ENCODE results near the gene TENM4. TPM values are rescaled to one million over a fixed set of nuclear protein-coding genes. Genes with fewer than 3 reads are reported as not detected.

TENM4 gene
- polyA plus RNA-seq, 1 donor from 2014 or later: 16.8 TPM

DNA sequence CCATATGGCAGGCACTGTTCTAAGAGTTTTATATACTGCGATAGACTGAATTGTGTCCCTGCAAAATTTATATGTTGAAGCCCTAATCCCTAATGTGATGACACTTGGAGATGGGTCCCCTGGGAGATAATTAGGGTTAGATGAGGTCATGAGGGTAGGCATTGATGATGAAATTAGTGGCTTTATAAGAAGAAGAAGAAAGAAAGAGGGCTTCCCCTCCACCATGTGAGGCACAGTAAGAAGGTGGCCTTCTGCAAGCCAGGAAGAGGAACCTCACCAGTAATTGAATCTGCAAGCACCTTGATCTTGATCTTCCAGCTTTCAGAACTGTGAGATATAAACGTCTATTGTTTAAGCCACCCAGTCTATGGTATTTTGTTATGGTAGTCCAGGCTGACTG, 46.6 kb upstream of the TENM4 start:
- Histone ChIP-seq H3F3A (ENCODE audit: insufficient read depth, low read length, poor library complexity, severe bottlenecking) (no peaks in the 10 kb centered on the region), H3K9me3 (ENCODE audit: low read length) (no peaks in the 10 kb centered on the region), H3K27ac (ENCODE audit: low read length) (no peak overlapping the region), H3K9ac (ENCODE audit: low read length) (no peak overlapping the region), H3K9me2 (ENCODE audit: insufficient read depth, low read length) (no peaks in the 10 kb centered on the region), H3K4me3 (ENCODE audit: low read length) (no peak overlapping the region), H3K36me3 (ENCODE audit: insufficient read depth, low read length) (no peaks in the 10 kb centered on the region), H3K27me3 (ENCODE audit: insufficient read depth, low read depth, low read length) (no peaks in the 10 kb centered on the region), H2AFZ (ENCODE audit: low read depth, low read length) (no peak overlapping the region), H3K79me2 (replicated peaks; ENCODE audit: insufficient read depth, low read length) (no peaks in the 10 kb centered on the region), H4K20me1 (ENCODE audit: insufficient read depth) (no peaks in the 10 kb centered on the region), H3K4me2 (ENCODE audit: low read length) (no peak overlapping the region)
- TF ChIP-seq RAD21 (conservative IDR thresholded peaks at IDR 0.05): no peak
- TF ChIP-seq CTCF (IDR thresholded peaks at IDR 0.05; ENCODE audit: poor library complexity, severe bottlenecking): no peak
- no peak for TF ChIP-seq EZH2 (IDR thresholded peaks at IDR 0.05; ENCODE audit: borderline replicate concordance, insufficient read depth, low read length, poor library complexity, severe bottlenecking)
- TF ChIP-seq TAF1 (IDR thresholded peaks at IDR 0.05; ENCODE audit: low read depth): no peak
- TF ChIP-seq SMC3 (conservative IDR thresholded peaks at IDR 0.05; ENCODE audit: poor library complexity): no peak
- TF ChIP-seq EP300 (conservative IDR thresholded peaks at IDR 0.05; ENCODE audit: poor library complexity, severe bottlenecking): no peak
- no peak for TF ChIP-seq POLR2AphosphoS5 (IDR thresholded peaks at IDR 0.05)
- no peak for TF ChIP-seq MXI1 (conservative IDR thresholded peaks at IDR 0.05; ENCODE audit: poor library complexity, severe bottlenecking)
- TF ChIP-seq, protein P1, sequence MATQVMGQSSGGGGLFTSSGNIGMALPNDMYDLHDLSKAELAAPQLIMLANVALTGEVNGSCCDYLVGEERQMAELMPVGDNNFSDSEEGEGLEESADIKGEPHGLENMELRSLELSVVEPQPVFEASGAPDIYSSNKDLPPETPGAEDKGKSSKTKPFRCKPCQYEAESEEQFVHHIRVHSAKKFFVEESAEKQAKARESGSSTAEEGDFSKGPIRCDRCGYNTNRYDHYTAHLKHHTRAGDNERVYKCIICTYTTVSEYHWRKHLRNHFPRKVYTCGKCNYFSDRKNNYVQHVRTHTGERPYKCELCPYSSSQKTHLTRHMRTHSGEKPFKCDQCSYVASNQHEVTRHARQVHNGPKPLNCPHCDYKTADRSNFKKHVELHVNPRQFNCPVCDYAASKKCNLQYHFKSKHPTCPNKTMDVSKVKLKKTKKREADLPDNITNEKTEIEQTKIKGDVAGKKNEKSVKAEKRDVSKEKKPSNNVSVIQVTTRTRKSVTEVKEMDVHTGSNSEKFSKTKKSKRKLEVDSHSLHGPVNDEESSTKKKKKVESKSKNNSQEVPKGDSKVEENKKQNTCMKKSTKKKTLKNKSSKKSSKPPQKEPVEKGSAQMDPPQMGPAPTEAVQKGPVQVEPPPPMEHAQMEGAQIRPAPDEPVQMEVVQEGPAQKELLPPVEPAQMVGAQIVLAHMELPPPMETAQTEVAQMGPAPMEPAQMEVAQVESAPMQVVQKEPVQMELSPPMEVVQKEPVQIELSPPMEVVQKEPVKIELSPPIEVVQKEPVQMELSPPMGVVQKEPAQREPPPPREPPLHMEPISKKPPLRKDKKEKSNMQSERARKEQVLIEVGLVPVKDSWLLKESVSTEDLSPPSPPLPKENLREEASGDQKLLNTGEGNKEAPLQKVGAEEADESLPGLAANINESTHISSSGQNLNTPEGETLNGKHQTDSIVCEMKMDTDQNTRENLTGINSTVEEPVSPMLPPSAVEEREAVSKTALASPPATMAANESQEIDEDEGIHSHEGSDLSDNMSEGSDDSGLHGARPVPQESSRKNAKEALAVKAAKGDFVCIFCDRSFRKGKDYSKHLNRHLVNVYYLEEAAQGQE (IDR thresholded peaks at IDR 0.05; ENCODE audit: borderline replicate concordance): no peak

GRCh38 chr11:79486242-79486984, 45.6 kb upstream of the TENM4 start:
- H3K27me3 ChIP-seq (ENCODE audit: insufficient read depth, low read depth, low read length): no peaks in the 10 kb centered on the region
- no peaks in the 10 kb centered on the region for H3K36me3 ChIP-seq (ENCODE audit: insufficient read depth, low read length)
- H4K20me1 ChIP-seq (ENCODE audit: insufficient read depth): no peaks in the 10 kb centered on the region
- no peaks in the 10 kb centered on the region for H3K9me2 ChIP-seq (ENCODE audit: insufficient read depth, low read length)
- H3K4me3 ChIP-seq (ENCODE audit: low read length): no peak overlapping the region
- TF ChIP-seq, protein P1 (IDR thresholded peaks at IDR 0.05; ENCODE audit: borderline replicate concordance): no peak
- TF ChIP-seq SMC3 (conservative IDR thresholded peaks at IDR 0.05; ENCODE audit: poor library complexity): no peak
- no peak overlapping the region for H3K27ac ChIP-seq (ENCODE audit: low read length)
- H3K9me3 ChIP-seq (ENCODE audit: low read length): no peaks in the 10 kb centered on the region
- no peaks in the 10 kb centered on the region for H3F3A ChIP-seq (ENCODE audit: insufficient read depth, low read length, poor library complexity, severe bottlenecking)
- no peak overlapping the region for H3K9ac ChIP-seq (ENCODE audit: low read length)
- no peak overlapping the region for H2AFZ ChIP-seq (ENCODE audit: low read depth, low read length)
- H3K4me2 ChIP-seq (ENCODE audit: low read length): no peak overlapping the region
- no peaks in the 10 kb centered on the region for H3K79me2 ChIP-seq (replicated peaks; ENCODE audit: insufficient read depth, low read length)
